B cell (primary cell): ENCODE results near the gene PDPN. TPM values are rescaled to one million over a fixed set of nuclear protein-coding genes. Genes with fewer than 3 reads are reported as not detected.

Experiments used
- ATAC-seq: fragments of 200-7000 bp; cut with Tn5 transposase; one replicate; pipeline ENCODE4 v1.10.0; 2021; ENCODE audit warnings: low read depth, mild to moderate bottlenecking, moderate number of reproducible peaks, moderate library complexity
- CTCF ChIA-PET: fragments of 350-600 bp; sonication (Branson Sonifier 250); formaldehyde crosslinking; loops from one replicate; lab custom pipeline; 2021; ENCODE audit warnings: antibody characterized with exemption, inconsistent platforms; lab: Charles Lee
- POLR2A ChIA-PET: fragments of 350-600 bp; sonication (Branson Sonifier 250); formaldehyde crosslinking; loops from one replicate; lab custom pipeline; 2021; ENCODE audit warnings: antibody characterized with exemption; lab: Charles Lee
- DNase-seq: peaks from one replicate; pipeline ENCODE4 v3.0.0; 2013
- H2AFZ ChIP-seq: 2 replicates; pipeline ENCODE4 v1.6.1; 2012; ENCODE audit warnings: mild to moderate bottlenecking, low read depth, low read length; ENCODE audit not compliant: insufficient read depth, poor library complexity, severe bottlenecking
- H3K27ac ChIP-seq, 2 donors: 1 replicate in 1 of 2; 2 replicates in 1 of 2; pipeline ENCODE4 v1.5.1; 2012 to 2013; ENCODE audit warnings: low read length in 2 of 2, mild to moderate bottlenecking in 2 of 2, moderate library complexity in 1 of 2
- H3K27me3 ChIP-seq, 4 experiments: fragments of 200-600 bp in 1 of 4; sonication (generic) in 1 of 4; replicated peaks in 1 of 4; 1 replicate in 2 of 4; 2 replicates in 2 of 4; pipeline versions ENCODE4 v1.6.1 to v1.7.0; 2013 to 2016; ENCODE audit warnings: low read length in 3 of 4, mild to moderate bottlenecking in 2 of 4, mixed read lengths in 1 of 4, moderate library complexity in 1 of 4; ENCODE audit not compliant: insufficient read depth in 4 of 4, control insufficient read depth in 3 of 4; ENCODE audit errors: control extremely low read depth in 1 of 4
- H3K36me3 ChIP-seq, 2 experiments: replicated peaks in 1 of 2; 1 replicate in 1 of 2; 2 replicates in 1 of 2; pipeline versions ENCODE4 v1.6.1 to v1.7.1; 2013; ENCODE audit warnings: low read length in 1 of 2; ENCODE audit not compliant: insufficient read depth in 2 of 2, control insufficient read depth in 1 of 2; ENCODE audit errors: control extremely low read depth in 1 of 2, extremely low read depth in 1 of 2
- H3K4me1 ChIP-seq, 2 donors: fragments of 200-600 bp in 1 of 2; sonication (generic) in 1 of 2; 1 replicate in 1 of 2; 2 replicates in 1 of 2; pipeline versions ENCODE4 v1.5.1 to v1.6.1; 2013 to 2017; ENCODE audit warnings: low read length in 2 of 2; ENCODE audit not compliant: control insufficient read depth in 2 of 2, insufficient read depth in 2 of 2
- H3K4me2 ChIP-seq: replicated peaks from 2 replicates; pipeline ENCODE3; 2012; ENCODE audit warnings: mild to moderate bottlenecking, low read depth, low read length; ENCODE audit not compliant: poor library complexity, severe bottlenecking
- H3K4me3 ChIP-seq, 5 experiments: fragments of 200-600 bp in 1 of 5; sonication (generic) in 1 of 5; 1 replicate in 3 of 5; 2 replicates in 2 of 5; pipeline versions ENCODE4 v1.5.1 to v1.7.0; 2011 to 2016; ENCODE audit warnings: low read length in 4 of 5, mild to moderate bottlenecking in 4 of 5, low read depth in 2 of 5, control low read depth in 1 of 5, moderate library complexity in 1 of 5; ENCODE audit not compliant: insufficient read depth in 1 of 5; ENCODE audit errors: control extremely low read depth in 1 of 5, extremely low read depth in 1 of 5
- H3K79me2 ChIP-seq: fragments of 200-600 bp; sonication (generic); one replicate; pipeline ENCODE4 v1.6.0; 2016; ENCODE audit warnings: low read length; ENCODE audit not compliant: control insufficient read depth, insufficient read depth
- H3K9ac ChIP-seq: fragments of 200-600 bp; sonication (generic); 2 replicates; pipeline ENCODE4 v1.6.1; 2017; ENCODE audit warnings: mild to moderate bottlenecking, low read length, moderate library complexity
- H3K9me3 ChIP-seq, 3 donors: one replicate each; pipeline versions ENCODE4 v1.6.1 to v1.7.1; 2013; ENCODE audit warnings: low read length in 2 of 3; ENCODE audit not compliant: control insufficient read depth in 2 of 3, insufficient read depth in 1 of 3; ENCODE audit errors: control extremely low read depth in 1 of 3
- H4K20me1 ChIP-seq: 2 replicates; pipeline ENCODE4 v1.6.0; 2012; ENCODE audit warnings: mild to moderate bottlenecking, low read length; ENCODE audit not compliant: insufficient read depth, control insufficient read depth, poor library complexity, severe bottlenecking
- H3K27ac Mint-ChIP-seq: one replicate; pipeline ENCODE4 v1.8.0; 2021; ENCODE audit warnings: mixed read lengths
- H3K27me3 Mint-ChIP-seq: one replicate; pipeline ENCODE4 v1.8.0; 2021; ENCODE audit warnings: mixed read lengths
- H3K4me1 Mint-ChIP-seq: one replicate; pipeline ENCODE4 v1.8.0; 2021; ENCODE audit warnings: mixed read lengths
- H3K4me3 Mint-ChIP-seq: one replicate; pipeline ENCODE4 v1.8.0; 2021; ENCODE audit warnings: mixed read lengths
- H3K9me3 Mint-ChIP-seq: one replicate; pipeline ENCODE4 v1.8.0; 2022; ENCODE audit warnings: mixed read lengths; ENCODE audit not compliant: insufficient read depth
- EZH2 ChIP-seq: IDR thresholded peaks from 2 replicates; pipeline ENCODE4 v1.6.1; 2012; ENCODE audit warnings: borderline replicate concordance, low read depth, mild to moderate bottlenecking, moderate library complexity, low read length; ENCODE audit not compliant: insufficient read depth, poor library complexity, severe bottlenecking
- WGBS: methylation state at CpG from one replicate; pipeline ENCODE4 v1.1.5; 2013; ENCODE audit warnings: missing lambda C conversion rate; ENCODE audit not compliant: insufficient coverage; 5-methylcytosine and 5-hydroxymethylcytosine counted together
- intact Hi-C: fragments of 100-400 bp; cut with micrococcal nuclease; formaldehyde crosslinking; loops from one replicate; pipeline ENCODE4 v1.10.0; 2022
- polyA plus RNA-seq: library from polyadenylated mRNA; depleted of rRNA; stranded (reverse); fragments of >200 nt; gene quantifications from 2 replicates; pipeline ENCODE4 v1.2.3, GENCODE V29; 2012
- total RNA-seq, 2 donors: library from RNA; stranded (reverse); fragments of 120-200 nt in 1 of 2; gene quantifications; 1 replicate in 1 of 2; 2 replicates in 1 of 2; pipeline versions ENCODE4 v1.2.3 to v1.2.4, GENCODE V29; 2013 to 2022
- TF ChIP-seq, protein P1 (sequence below): fragments of 200-600 bp; IDR thresholded peaks from one replicate; pipeline ENCODE4 v1.8.0; 2022; ENCODE audit warnings: antibody characterized with exemption, mild to moderate bottlenecking

The PDPN gene
- total and polyA plus RNA-seq, 2 donors (not counting 1 experiment from before 2014, with no cell fraction given) = not detected

DNA sequence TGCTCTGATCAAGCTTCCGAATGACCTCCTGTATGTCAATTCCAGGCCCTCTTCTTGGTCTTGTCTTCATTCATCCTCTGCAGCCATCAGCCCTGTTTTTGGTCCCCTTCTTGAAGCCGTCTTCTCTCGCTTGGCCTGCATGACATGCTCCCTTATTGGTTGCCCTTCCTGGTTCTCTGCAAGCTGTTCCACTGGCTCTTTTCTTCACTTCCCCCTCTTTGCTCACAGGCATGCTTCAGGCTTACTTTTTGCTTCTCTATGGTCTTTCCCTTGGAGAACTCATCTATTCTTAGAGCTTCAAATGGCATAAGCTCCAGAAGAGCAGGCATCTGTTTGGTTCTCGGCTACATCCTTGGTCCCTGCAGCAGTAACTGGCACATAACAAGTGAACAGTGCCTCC lies 38.8 kb downstream of the PDPN start:
- WGBS = 88% methylated on average over 4 of the region's 4 CpGs
- Histone ChIP-seq H3K9me3 (no peaks in the 10 kb centered on the region), H2AFZ (no peak overlapping the region), H3K9ac (no peak overlapping the region), H3K27ac (no peak overlapping the region), H3K27me3 (peaks cover 0 to 4% (median 0%) of the 10 kb centered on the region in 4 experiments), H4K20me1 (no peaks in the 10 kb centered on the region), H3K4me1 (no peaks in the 10 kb centered on the region), H3K4me2 (no peak overlapping the region), H3K4me3 (no peak overlapping the region), H3K79me2 (no peaks in the 10 kb centered on the region), H3K36me3 (no peaks in the 10 kb centered on the region)
- DNase-seq (no peak), ATAC-seq (no peak)
- intact Hi-C loops = no loop called here
- Mint-ChIP-seq H3K27me3 (peaks cover 19% of the 10 kb centered on the region), H3K4me3 (no peak overlapping the region), H3K27ac (no peak overlapping the region), H3K4me1 (no peaks in the 10 kb centered on the region), H3K9me3 (no peaks in the 10 kb centered on the region)
- ChIA-PET CTCF (interaction anchor here (1.1 kb wide), 1 partner anchor 103 kb away, joined by 3 read pairs; no protein-coding TSS in a partner anchor), POLR2A (no interaction called here)
- TF ChIP-seq, protein P1, sequence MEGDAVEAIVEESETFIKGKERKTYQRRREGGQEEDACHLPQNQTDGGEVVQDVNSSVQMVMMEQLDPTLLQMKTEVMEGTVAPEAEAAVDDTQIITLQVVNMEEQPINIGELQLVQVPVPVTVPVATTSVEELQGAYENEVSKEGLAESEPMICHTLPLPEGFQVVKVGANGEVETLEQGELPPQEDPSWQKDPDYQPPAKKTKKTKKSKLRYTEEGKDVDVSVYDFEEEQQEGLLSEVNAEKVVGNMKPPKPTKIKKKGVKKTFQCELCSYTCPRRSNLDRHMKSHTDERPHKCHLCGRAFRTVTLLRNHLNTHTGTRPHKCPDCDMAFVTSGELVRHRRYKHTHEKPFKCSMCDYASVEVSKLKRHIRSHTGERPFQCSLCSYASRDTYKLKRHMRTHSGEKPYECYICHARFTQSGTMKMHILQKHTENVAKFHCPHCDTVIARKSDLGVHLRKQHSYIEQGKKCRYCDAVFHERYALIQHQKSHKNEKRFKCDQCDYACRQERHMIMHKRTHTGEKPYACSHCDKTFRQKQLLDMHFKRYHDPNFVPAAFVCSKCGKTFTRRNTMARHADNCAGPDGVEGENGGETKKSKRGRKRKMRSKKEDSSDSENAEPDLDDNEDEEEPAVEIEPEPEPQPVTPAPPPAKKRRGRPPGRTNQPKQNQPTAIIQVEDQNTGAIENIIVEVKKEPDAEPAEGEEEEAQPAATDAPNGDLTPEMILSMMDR = no peak
- TF ChIP-seq EZH2 = no peak

GRCh38 chr1:13623021-13623637 lies 39.5 kb downstream of the PDPN start:
- Histone ChIP-seq H2AFZ (no peak overlapping the region), H3K4me2 (no peak overlapping the region), H3K79me2 (no peaks in the 10 kb centered on the region), H3K27me3 (peaks cover 0 to 6% (median 1%) of the 10 kb centered on the region in 4 experiments), H3K4me1 (no peaks in the 10 kb centered on the region), H3K9me3 (no peaks in the 10 kb centered on the region), H3K36me3 (no peaks in the 10 kb centered on the region), H4K20me1 (no peaks in the 10 kb centered on the region), H3K9ac (no peak overlapping the region), H3K4me3 (no peak overlapping the region), H3K27ac (no peak overlapping the region)
- no peak for ATAC-seq
- H3K27me3 Mint-ChIP-seq = peaks cover 14% of the 10 kb centered on the region
- intact Hi-C loops = no loop called here
- no peak for DNase-seq
- no peak overlapping the region for H3K27ac Mint-ChIP-seq
- CTCF ChIA-PET = interaction anchor here (1.1 kb wide), 1 partner anchor 103 kb away, joined by 3 read pairs; no protein-coding TSS in a partner anchor
- H3K4me3 Mint-ChIP-seq = no peak overlapping the region
- H3K9me3 Mint-ChIP-seq = no peaks in the 10 kb centered on the region
- POLR2A ChIA-PET = no interaction called here
- TF ChIP-seq EZH2 = no peak
- H3K4me1 Mint-ChIP-seq = no peaks in the 10 kb centered on the region
- 88% methylated on average over 5 of the region's 9 CpGs for WGBS
